ENCODE data around the gene CCNY.
"Not testable (repeated sequence)": the region's sequence is repeated elsewhere in the genome, so short reads cannot be mapped to it uniquely, and the experiment has no call there.

CCNY gene

DNA sequence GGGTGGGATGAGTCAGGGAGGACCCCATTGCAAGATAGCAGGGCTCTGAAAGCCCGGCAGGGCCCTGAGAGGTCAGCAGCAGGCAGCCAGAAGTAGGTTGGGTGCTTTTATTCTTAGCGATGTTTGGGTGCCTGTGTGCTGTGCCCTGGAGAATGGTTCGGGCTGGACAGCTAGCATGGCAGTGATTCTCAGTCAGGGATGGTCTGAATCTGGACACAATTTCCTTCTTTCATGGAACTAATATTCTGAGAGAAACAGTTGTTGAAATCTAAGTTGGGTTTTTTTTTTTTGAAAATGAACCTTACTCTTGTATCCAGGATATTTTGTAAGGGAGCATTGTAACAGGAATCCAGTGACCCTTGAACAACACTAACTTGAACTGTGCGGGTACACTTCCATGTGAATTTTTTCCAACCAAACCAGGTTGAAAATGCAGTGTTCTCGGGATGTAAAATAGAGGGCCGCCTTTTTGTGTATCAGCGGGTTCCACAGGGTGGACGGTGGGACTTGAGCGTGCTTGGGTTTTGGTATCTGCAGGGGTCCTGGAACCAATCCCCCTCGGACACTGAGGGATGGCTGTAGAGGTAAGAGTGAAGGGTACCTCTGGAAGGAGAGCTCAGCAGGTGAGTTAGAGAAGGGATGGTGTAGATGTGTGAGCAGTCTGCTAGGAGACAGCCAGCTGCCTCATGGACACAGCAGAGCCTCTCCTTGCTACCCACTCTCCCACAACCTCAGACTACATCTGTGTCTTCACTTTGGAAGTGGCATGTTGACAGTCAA, 12.5 kb downstream of the CCNY start:
- TF ChIP-seq, protein P1, sequence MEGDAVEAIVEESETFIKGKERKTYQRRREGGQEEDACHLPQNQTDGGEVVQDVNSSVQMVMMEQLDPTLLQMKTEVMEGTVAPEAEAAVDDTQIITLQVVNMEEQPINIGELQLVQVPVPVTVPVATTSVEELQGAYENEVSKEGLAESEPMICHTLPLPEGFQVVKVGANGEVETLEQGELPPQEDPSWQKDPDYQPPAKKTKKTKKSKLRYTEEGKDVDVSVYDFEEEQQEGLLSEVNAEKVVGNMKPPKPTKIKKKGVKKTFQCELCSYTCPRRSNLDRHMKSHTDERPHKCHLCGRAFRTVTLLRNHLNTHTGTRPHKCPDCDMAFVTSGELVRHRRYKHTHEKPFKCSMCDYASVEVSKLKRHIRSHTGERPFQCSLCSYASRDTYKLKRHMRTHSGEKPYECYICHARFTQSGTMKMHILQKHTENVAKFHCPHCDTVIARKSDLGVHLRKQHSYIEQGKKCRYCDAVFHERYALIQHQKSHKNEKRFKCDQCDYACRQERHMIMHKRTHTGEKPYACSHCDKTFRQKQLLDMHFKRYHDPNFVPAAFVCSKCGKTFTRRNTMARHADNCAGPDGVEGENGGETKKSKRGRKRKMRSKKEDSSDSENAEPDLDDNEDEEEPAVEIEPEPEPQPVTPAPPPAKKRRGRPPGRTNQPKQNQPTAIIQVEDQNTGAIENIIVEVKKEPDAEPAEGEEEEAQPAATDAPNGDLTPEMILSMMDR (conservative IDR thresholded peaks at IDR 0.05; ENCODE audit: low read depth, low read length) = no peak
- H3K4me3 ChIP-seq (ENCODE audit: low read depth, low read length) = no peak overlapping the region
- DNase-seq (ENCODE audit: low read depth) = no peak

DNA sequence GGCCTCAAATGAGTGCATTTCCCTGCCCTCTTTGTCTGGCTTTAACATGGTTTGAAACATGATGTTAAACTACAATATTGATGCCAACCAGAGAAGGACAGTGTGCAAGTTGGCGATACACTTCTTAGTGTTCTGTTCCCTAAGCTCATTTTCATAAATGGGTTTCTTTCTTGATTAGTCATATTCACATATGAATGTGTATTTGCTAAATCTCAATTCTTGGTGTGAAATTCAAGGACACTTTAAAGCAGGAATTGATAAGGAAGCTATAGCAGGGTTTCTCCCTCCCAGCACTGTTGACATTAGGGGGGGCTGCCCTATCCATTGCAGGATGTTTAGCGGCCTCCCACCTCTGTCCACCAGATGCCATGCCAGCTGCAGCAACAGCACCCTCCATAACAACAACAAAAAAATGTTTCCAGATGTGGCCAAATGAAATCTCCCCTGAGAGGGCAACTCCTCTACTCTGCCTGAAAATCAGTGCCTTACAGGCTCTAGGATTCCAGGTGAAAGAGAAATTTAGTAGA, 13.1 kb downstream of the CCNY start:
- TF ChIP-seq, protein P1 (conservative IDR thresholded peaks at IDR 0.05; ENCODE audit: low read depth, low read length) = no peak
- DNase-seq (ENCODE audit: low read depth) = no peak

DNA sequence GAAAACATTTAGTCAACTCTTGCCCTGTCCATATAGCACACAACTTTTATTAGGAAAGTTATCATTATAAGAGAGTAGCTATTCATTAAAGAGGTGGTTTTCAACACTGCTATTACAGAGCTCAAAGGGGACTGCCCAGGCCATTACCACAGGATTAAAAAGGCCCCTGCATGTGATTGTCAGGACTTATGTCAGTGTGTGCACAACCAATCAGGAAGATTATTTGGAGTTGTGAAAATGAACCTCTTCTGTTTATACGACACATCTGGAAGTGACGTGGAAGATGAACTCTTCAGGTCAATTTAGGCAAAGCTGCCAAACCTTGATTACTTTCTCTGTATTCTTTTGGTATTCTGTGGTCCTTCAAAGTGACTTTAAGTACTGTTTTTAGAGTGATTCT, 14.7 kb downstream of the CCNY start:
- no peak for DNase-seq (ENCODE audit: low read depth)

More for the DNA sequence above, 13.1 kb downstream of the CCNY start:
- H3K4me3 ChIP-seq (ENCODE audit: low read depth, low read length) = no peak overlapping the region

DNA sequence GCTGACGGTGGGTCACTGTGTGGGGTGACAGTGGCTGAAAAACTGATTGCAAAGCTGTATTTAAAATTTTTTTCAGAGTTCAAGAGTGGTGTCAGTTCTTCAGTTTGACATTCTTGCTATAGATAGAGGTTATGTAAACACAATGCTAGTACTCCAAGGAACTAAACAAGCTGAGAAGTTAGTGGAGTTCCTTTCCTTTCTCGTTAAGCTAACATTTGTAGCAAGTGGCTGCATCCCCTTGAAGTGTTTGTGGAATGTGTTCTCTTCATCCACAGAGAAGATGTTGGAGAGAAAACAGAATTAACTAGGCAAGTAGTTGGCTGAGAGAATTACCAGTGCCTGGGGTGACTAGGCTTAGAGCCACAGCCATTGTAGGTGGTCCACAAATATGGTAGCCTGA, 15.8 kb downstream of the CCNY start:
- TF ChIP-seq, protein P1 (conservative IDR thresholded peaks at IDR 0.05; ENCODE audit: low read depth, low read length) = no peak
- no peak overlapping the region for H3K4me3 ChIP-seq (ENCODE audit: low read depth, low read length)
- no peak for DNase-seq (ENCODE audit: low read depth)

More for the DNA sequence above, 14.7 kb downstream of the CCNY start:
- H3K4me3 ChIP-seq (ENCODE audit: low read depth, low read length) = no peak overlapping the region
- TF ChIP-seq, protein P1 (conservative IDR thresholded peaks at IDR 0.05; ENCODE audit: low read depth, low read length) = no peak

DNA sequence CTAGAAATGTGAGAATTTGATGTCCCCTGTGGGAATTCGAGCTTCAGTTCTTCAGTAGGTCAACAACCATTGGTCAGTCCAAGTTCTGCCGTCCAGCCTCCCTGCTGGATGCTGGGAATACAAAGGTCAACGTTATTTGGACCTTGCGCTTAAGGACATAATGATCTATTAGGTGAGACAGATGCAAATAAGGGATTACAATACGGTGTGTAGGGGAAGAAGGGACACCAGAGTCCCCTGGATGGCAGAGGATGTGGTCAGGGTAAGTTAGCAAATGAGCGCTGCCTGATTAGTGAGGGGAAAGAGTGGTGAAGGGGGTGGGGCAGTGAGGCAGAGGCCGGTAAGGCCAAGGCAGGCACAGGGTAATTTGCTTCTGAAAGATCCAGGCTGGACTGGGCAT, 16.2 kb downstream of the CCNY start:
- TF ChIP-seq, protein P1 (conservative IDR thresholded peaks at IDR 0.05; ENCODE audit: low read depth, low read length) = no peak
- no peak overlapping the region for H3K4me3 ChIP-seq (ENCODE audit: low read depth, low read length)
- no peak for DNase-seq (ENCODE audit: low read depth)

DNA sequence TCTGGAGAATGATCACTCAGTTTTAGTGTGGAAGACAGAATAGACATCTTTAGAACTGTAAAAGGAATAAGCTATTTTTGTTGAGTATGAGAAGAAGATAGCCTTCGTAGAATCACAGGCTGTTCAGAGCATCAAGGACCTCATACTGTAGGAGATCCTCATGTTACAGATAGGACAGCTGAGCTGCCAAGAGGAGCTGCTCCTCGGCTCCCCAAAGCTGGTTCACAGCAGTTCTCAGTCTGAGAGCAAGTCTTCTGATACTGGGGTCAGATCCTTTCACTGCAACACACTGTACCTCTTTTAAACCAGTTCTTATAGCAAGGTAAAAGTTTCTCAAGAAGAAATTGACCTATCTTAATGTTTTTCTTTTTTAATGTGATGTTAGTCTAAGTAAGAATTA, 17.1 kb downstream of the CCNY start:
- DNase-seq (ENCODE audit: low read depth) = no peak
- TF ChIP-seq, protein P1 (conservative IDR thresholded peaks at IDR 0.05; ENCODE audit: low read depth, low read length) = no peak

DNA sequence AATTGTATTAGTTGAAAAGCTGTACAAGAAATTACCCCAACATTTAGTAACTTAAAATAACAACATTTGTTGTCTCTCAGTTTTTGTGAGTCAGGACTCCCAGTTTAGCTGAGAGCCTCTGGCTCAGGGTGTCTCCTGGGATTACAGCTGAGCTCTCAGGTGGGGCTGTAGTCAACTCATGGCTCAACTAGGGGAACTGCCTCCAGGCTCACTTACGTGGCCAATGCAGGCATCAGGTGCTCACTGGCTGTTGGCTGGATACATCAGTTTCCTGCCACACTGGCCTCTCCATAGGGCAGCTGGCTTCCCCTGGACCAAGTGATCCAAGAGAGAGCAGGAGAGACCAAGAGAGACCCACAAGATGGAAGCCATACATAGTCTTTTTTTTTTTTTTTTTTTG, 17.5 kb downstream of the CCNY start:
- no peak for DNase-seq (ENCODE audit: low read depth)
- no peak overlapping the region for H3K4me3 ChIP-seq (ENCODE audit: low read depth, low read length)
- TF ChIP-seq, protein P1 (conservative IDR thresholded peaks at IDR 0.05; ENCODE audit: low read depth, low read length) = no peak

More for the DNA sequence above, 17.1 kb downstream of the CCNY start:
- H3K4me3 ChIP-seq (ENCODE audit: low read depth, low read length) = no peak overlapping the region

DNA sequence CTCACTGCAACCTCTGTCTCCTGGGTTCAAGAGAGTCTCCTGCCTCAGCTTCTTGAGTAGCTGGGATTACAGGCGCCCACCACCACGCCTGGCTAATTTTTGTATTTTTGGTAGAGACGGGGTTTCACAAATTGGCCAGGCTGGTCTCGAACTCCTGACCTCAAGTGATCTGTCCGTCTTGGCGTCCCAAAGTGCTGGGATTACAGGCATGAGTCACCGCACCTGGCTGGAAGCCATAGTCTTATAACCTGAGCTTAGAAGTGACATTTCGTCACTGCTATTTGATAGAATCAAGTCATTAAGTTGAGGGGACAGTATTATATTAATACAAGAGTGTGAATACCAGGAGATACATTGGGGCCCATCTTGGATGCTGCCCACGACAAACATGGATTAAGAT, 17.9 kb downstream of the CCNY start:
- H3K4me3 ChIP-seq (ENCODE audit: low read depth, low read length); DNase-seq (ENCODE audit: low read depth): not testable (repeated sequence)

All from choroid plexus epithelial cell (primary cell).